Prostate gland (tissue), 2 donors: ENCODE measurements around the gene COMMD10.

ENCODE experiments used
- CTCF ChIP-seq, 4 experiments: fragments of 200-600 bp in 2 of 4; fragments of 450-650 bp in 2 of 4; sonication (generic) in 2 of 4; IDR thresholded peaks; 1 replicate in 3 of 4; 2 replicates in 1 of 4; pipeline ENCODE4 v1.5.1; 2016 to 2019; ENCODE audit warnings: antibody characterized with exemption in 4 of 4, mild to moderate bottlenecking in 2 of 4, moderate library complexity in 2 of 4
- POLR2AphosphoS5 ChIP-seq: sonication (generic); formaldehyde crosslinking; IDR thresholded peaks from one replicate; pipeline ENCODE4 v1.6.1; 2017; ENCODE audit warnings: antibody characterized with exemption

- TF ChIP-seq CTCF (IDR thresholded peaks at IDR 0.05) (no peak), POLR2AphosphoS5 (no peak)
Measured at GRCh38 chr5:116090302-116090701, 5.5 kb downstream of the COMMD10 start.
